ENCODE results near the gene PRR3. TPM values are rescaled to one million over a fixed set of nuclear protein-coding genes. Genes with fewer than 3 reads are reported as not detected.
A peak's percentile ranks its signal among the peaks of the same experiment; 100 is the strongest.

The PRR3 gene
- polyA plus RNA-seq, 3 donors = 29.2 to 37.4 (median 35.4) TPM

GRCh38 chr6:30611150-30611855 is 54.2 kb downstream of the PRR3 start:
- DNase-seq = no peak

GRCh38 chr6:30611856-30612194 is 54.7 kb downstream of the PRR3 start:
- DNase-seq = no peak

GRCh38 chr6:30612213-30612612 is 55.1 kb downstream of the PRR3 start:
- no peak for DNase-seq

DNA sequence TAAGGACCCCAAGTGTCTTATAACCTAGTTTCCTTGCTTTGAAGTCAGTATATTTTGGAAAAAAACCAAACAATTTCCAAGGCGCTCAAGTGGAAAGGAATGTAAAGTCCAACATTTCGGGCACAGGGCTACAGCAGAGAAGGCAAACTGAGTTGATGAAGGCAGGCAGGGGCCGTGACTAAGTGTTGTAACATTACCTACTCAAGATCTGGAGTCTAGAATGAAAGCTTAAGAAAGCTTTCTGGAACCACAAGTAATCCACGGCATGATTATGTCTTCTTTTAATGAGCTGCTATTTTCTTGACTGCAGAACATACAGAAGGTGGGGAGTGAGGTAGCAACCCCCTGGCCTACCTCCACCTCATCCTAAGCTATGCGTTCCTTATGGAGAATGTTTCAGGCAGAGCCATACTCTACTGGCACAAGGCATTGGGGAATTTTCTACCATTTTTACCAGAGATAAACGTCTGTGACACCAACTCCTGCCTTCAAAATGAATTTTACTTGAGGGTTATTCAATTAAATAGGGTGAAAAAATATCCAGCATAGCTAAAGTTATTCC is 55.7 kb downstream of the PRR3 start:
- peak; percentile 62 for DNase-seq

Other genes starting within 250 kb of the PRR3 start
- gene TRIM39, start 230.4 kb upstream of the PRR3 start, polyA plus RNA-seq (ENCODE audit: insufficient read length in 3 of 3) = 10 to 100 TPM; 12.5 to 16.1 (median 14.5) TPM
- 10 to 100 TPM; 32.5 to 44.0 (median 38.5) TPM for gene RPP21, start 212.1 kb upstream of the PRR3 start, polyA plus RNA-seq (ENCODE audit: insufficient read length in 3 of 3)
- 100 to 1,000 TPM; 103 to 110 (median 106) TPM for gene HLA-E, start 67.8 kb upstream of the PRR3 start, polyA plus RNA-seq (ENCODE audit: insufficient read length in 3 of 3)
- 100 to 1,000 TPM in 2 of 3 donors, 10 to 100 TPM in 1; 97.3 to 111 (median 102) TPM for gene GNL1, start 806 bp upstream of the PRR3 start, polyA plus RNA-seq (ENCODE audit: insufficient read length in 3 of 3)
- gene ABCF1, start 14.1 kb downstream of the PRR3 start, polyA plus RNA-seq (ENCODE audit: insufficient read length in 3 of 3) = 10 to 100 TPM; 69.3 to 77.9 (median 73.6) TPM
- 10 to 100 TPM; 53.5 to 62.5 (median 55.6) TPM for gene PPP1R10, start 59.9 kb downstream of the PRR3 start, polyA plus RNA-seq (ENCODE audit: insufficient read length in 3 of 3)
- 10 to 100 TPM; 56.0 to 65.1 (median 62.2) TPM for gene MRPS18B, start 60.5 kb downstream of the PRR3 start, polyA plus RNA-seq (ENCODE audit: insufficient read length in 3 of 3)
- gene ATAT1, start 69.6 kb downstream of the PRR3 start, polyA plus RNA-seq (ENCODE audit: insufficient read length in 3 of 3) = 10 to 100 TPM; 38.7 to 60.2 (median 59.4) TPM
- 10 to 100 TPM; 17.6 to 25.5 (median 22.9) TPM for gene C6orf136, start 89.8 kb downstream of the PRR3 start, polyA plus RNA-seq (ENCODE audit: insufficient read length in 3 of 3)
- gene DHX16, start 115.7 kb downstream of the PRR3 start, polyA plus RNA-seq (ENCODE audit: insufficient read length in 3 of 3) = 10 to 100 TPM; 48.6 to 51.8 (median 50.0) TPM
- gene PPP1R18, start 129.3 kb downstream of the PRR3 start, polyA plus RNA-seq (ENCODE audit: insufficient read length in 3 of 3) = 10 to 100 TPM; 33.7 to 42.6 (median 37.4) TPM
- 10 to 100 TPM; 35.3 to 43.5 (median 39.7) TPM for gene NRM, start 133.7 kb downstream of the PRR3 start, polyA plus RNA-seq (ENCODE audit: insufficient read length in 3 of 3)
- 10 to 100 TPM; 45.4 to 55.6 (median 53.0) TPM for gene MDC1, start 160.0 kb downstream of the PRR3 start, polyA plus RNA-seq (ENCODE audit: insufficient read length in 3 of 3)
- 1,000 to 10,000 TPM; 1,096 to 1,335 (median 1,230) TPM for gene TUBB, start 163.1 kb downstream of the PRR3 start, polyA plus RNA-seq (ENCODE audit: insufficient read length in 3 of 3)
- gene FLOT1, start 185.4 kb downstream of the PRR3 start, polyA plus RNA-seq (ENCODE audit: insufficient read length in 3 of 3) = 100 to 1,000 TPM; 138 to 144 (median 138) TPM
- 10 to 100 TPM; 21.0 to 21.8 (median 21.2) TPM for gene IER3, start 187.3 kb downstream of the PRR3 start, polyA plus RNA-seq (ENCODE audit: insufficient read length in 3 of 3)